Measurements from ENCODE around the gene CYP26B1. TPM values are rescaled to one million over a fixed set of nuclear protein-coding genes. Genes with fewer than 3 reads are reported as not detected.

Gene CYP26B1
- total RNA-seq, 1 experiment from 2014 or later = 2.7 TPM

DNA sequence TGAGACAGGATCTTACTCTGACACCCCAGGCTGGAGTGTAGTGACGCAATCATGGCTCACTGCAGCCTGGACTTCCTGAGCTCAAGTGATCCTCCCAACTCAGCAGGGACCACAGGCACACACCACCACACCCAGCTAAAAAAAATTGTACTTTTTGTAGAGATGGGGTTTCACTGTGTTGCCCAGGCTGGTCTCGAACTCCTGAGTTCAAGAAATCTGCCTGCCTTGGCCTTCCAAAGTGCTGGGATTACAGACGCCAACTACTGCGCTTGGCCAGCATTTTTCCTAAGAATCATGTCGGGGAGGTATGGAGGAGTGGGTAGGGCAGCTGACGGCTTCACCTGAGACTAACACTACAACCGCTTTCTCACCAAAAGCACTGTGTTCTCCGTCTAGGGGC is 50.4 kb downstream of the CYP26B1 start:
- BruUV-seq (replicated peaks) = no TSS peak
- intact Hi-C loops (cut with micrococcal nuclease; ENCODE audit: unreplicated experiment) = no loop called here
- CTCF ChIA-PET = no interaction called here
- DNase-seq (ENCODE audit: low spot score) = no peak
- no peaks in the 10 kb centered on the region for H3K9me3 ChIP-seq (ENCODE audit: low read depth, low read length, poor library complexity, severe bottlenecking)
- POLR2A ChIA-PET (ENCODE audit: low non-redundant PET) = interaction anchor here (0.7 kb wide), 1 partner anchor 118 kb away, joined by 13 read pairs; no protein-coding TSS in a partner anchor
- no peak overlapping the region for H3K27ac ChIP-seq (ENCODE audit: low read depth, low read length, poor library complexity, severe bottlenecking)
- no peak overlapping the region for H3K4me3 ChIP-seq (ENCODE audit: low read depth, low read length, poor library complexity, severe bottlenecking)
- no peaks in the 10 kb centered on the region for H3K36me3 ChIP-seq (ENCODE audit: insufficient read depth, low read length, poor library complexity, severe bottlenecking)
- H3K4me1 ChIP-seq (ENCODE audit: insufficient read depth, low read length, poor library complexity, severe bottlenecking) = no peaks in the 10 kb centered on the region
- no peak for TF ChIP-seq EZH2 (IDR thresholded peaks at IDR 0.05; ENCODE audit: borderline replicate concordance, low read depth, low read length, poor library complexity, severe bottlenecking)
- TF ChIP-seq, protein P1, sequence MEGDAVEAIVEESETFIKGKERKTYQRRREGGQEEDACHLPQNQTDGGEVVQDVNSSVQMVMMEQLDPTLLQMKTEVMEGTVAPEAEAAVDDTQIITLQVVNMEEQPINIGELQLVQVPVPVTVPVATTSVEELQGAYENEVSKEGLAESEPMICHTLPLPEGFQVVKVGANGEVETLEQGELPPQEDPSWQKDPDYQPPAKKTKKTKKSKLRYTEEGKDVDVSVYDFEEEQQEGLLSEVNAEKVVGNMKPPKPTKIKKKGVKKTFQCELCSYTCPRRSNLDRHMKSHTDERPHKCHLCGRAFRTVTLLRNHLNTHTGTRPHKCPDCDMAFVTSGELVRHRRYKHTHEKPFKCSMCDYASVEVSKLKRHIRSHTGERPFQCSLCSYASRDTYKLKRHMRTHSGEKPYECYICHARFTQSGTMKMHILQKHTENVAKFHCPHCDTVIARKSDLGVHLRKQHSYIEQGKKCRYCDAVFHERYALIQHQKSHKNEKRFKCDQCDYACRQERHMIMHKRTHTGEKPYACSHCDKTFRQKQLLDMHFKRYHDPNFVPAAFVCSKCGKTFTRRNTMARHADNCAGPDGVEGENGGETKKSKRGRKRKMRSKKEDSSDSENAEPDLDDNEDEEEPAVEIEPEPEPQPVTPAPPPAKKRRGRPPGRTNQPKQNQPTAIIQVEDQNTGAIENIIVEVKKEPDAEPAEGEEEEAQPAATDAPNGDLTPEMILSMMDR (conservative IDR thresholded peaks at IDR 0.05; ENCODE audit: low read depth, low read length) = no peak
- H3K27me3 ChIP-seq (replicated peaks; ENCODE audit: insufficient read depth, low read depth, low read length, poor library complexity) = peaks cover 5% of the 10 kb centered on the region

GRCh38 chr2:72096181-72096580 is 51.5 kb downstream of the CYP26B1 start:
- no peak for DNase-seq (ENCODE audit: low spot score)
- H3K36me3 ChIP-seq (ENCODE audit: insufficient read depth, low read length, poor library complexity, severe bottlenecking) = no peaks in the 10 kb centered on the region
- POLR2A ChIA-PET (ENCODE audit: low non-redundant PET) = no interaction called here
- H3K9me3 ChIP-seq (ENCODE audit: low read depth, low read length, poor library complexity, severe bottlenecking) = no peaks in the 10 kb centered on the region
- H3K4me1 ChIP-seq (ENCODE audit: insufficient read depth, low read length, poor library complexity, severe bottlenecking) = no peaks in the 10 kb centered on the region
- H3K4me3 ChIP-seq (ENCODE audit: low read depth, low read length, poor library complexity, severe bottlenecking) = no peak overlapping the region
- CTCF ChIA-PET = no interaction called here
- no peak overlapping the region for H3K27ac ChIP-seq (ENCODE audit: low read depth, low read length, poor library complexity, severe bottlenecking)
- BruUV-seq (replicated peaks) = no TSS peak
- intact Hi-C loops (cut with micrococcal nuclease; ENCODE audit: unreplicated experiment) = no loop called here
- TF ChIP-seq EZH2 (IDR thresholded peaks at IDR 0.05; ENCODE audit: borderline replicate concordance, low read depth, low read length, poor library complexity, severe bottlenecking) = no peak
- TF ChIP-seq, protein P1 (conservative IDR thresholded peaks at IDR 0.05; ENCODE audit: low read depth, low read length) = no peak
- H3K27me3 ChIP-seq (replicated peaks; ENCODE audit: insufficient read depth, low read depth, low read length, poor library complexity) = peaks cover 5% of the 10 kb centered on the region

GRCh38 chr2:72095364-72095763 is 52.3 kb downstream of the CYP26B1 start:
- no TSS peak for BruUV-seq (replicated peaks)
- no peak overlapping the region for H3K27ac ChIP-seq (ENCODE audit: low read depth, low read length, poor library complexity, severe bottlenecking)
- no peaks in the 10 kb centered on the region for H3K36me3 ChIP-seq (ENCODE audit: insufficient read depth, low read length, poor library complexity, severe bottlenecking)
- H3K27me3 ChIP-seq (replicated peaks; ENCODE audit: insufficient read depth, low read depth, low read length, poor library complexity) = peaks cover 5% of the 10 kb centered on the region
- no peaks in the 10 kb centered on the region for H3K4me1 ChIP-seq (ENCODE audit: insufficient read depth, low read length, poor library complexity, severe bottlenecking)
- intact Hi-C loops (cut with micrococcal nuclease; ENCODE audit: unreplicated experiment) = no loop called here
- CTCF ChIA-PET = no interaction called here
- H3K9me3 ChIP-seq (ENCODE audit: low read depth, low read length, poor library complexity, severe bottlenecking) = no peaks in the 10 kb centered on the region
- H3K4me3 ChIP-seq (ENCODE audit: low read depth, low read length, poor library complexity, severe bottlenecking) = no peak overlapping the region
- DNase-seq (ENCODE audit: low spot score) = no peak
- POLR2A ChIA-PET (ENCODE audit: low non-redundant PET) = no interaction called here
- no peak for TF ChIP-seq EZH2 (IDR thresholded peaks at IDR 0.05; ENCODE audit: borderline replicate concordance, low read depth, low read length, poor library complexity, severe bottlenecking)
- TF ChIP-seq, protein P1 (conservative IDR thresholded peaks at IDR 0.05; ENCODE audit: low read depth, low read length) = no peak
